ENCODE results near the gene TMEM52. TPM values are rescaled to one million over a fixed set of nuclear protein-coding genes. Genes with fewer than 3 reads are reported as not detected.

Gene TMEM52
- total and polyA plus RNA-seq, 2 of the 13 experiments (the other 11 are each of a cell fraction or from before 2014, with no cell fraction given): 13.2 to 18.7 TPM

DNA sequence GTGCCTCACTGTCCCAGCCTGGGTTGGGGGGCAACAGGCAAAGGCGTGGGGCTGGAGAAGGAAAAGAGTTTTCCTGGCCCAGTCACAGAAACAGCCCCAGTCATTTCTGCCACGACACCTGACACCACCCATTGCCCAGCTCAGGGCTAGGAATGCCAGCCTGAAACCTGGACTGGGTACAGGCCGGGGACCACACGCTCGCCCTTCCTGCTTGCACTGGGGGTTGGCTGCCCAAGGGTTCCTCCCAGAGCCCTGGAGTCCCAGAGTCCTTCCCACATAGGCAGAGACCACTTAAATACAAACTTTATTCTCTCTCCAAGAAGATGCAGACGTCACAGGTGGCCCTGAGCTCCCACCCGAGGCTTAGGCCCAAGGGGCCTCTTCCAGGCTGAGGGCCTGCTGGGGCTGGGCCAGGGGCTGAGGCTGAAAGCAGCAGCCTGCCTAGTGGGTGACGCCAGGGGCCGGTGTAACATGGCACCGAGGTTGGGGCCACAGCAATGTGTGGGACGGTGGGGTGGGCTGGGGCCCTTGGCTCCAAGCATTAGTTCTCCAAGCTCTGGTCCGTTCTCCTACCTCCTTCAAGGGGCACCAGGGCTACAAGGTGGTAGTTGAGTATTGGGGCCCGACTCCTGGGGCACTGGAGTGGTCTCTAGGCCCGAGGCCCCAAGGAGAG lies 1.6 kb downstream of the TMEM52 start:
- Histone ChIP-seq H3K79me2 (ENCODE audit: insufficient read depth, low read length) (no peaks in the 10 kb centered on the region), H3K9me3 (ENCODE audit: low read length) (no peaks in the 10 kb centered on the region), H3K36me3 (replicated peaks in 1 of 2; ENCODE audit: control insufficient read depth in 1 of 2, insufficient read depth in 2 of 2, low read length in 2 of 2) (no peaks in the 10 kb centered on the region), H3K27me3 (ENCODE audit: control insufficient read depth in 1 of 2, insufficient read depth in 2 of 2, low read length in 2 of 2) (peaks cover 5 to 17% of the 10 kb centered on the region in 2 experiments; a peak in 4 of 5 replicates), H2AFZ (ENCODE audit: low read length) (no peak overlapping the region), H4K20me1 (ENCODE audit: insufficient read depth, low read length) (no peaks in the 10 kb centered on the region), H3K9ac (ENCODE audit: insufficient read depth, low read depth, low read length) (no peak overlapping the region), H3K4me1 (ENCODE audit: insufficient read depth, low read length) (peaks cover 60% of the 10 kb centered on the region), H3K27ac (ENCODE audit: extremely low read length, insufficient read depth, low read length) (no peak overlapping the region), H3K4me3 (replicated peaks in 1 of 3; ENCODE audit: insufficient read depth in 1 of 3, low read depth in 2 of 3, low read length in 3 of 3) (no peak overlapping the region), H3K4me2 (ENCODE audit: low read depth, low read length) (no peak overlapping the region)
- ATAC-seq (no peak), DNase-seq (ENCODE audit: low spot score) (no peak), FAIRE-seq (no peak)
- in situ Hi-C loops (cut with HindIII; ENCODE audit: extremely low pct_ligation_motif_present, low pct_unique_long_range_greater_than_20kb) (no loop called here), intact Hi-C loops (cut with micrococcal nuclease; ENCODE audit: unreplicated experiment) (no loop called here)
- CTCF ChIA-PET (ENCODE audit: low intra/inter-chr PET ratio, low total read pairs): no interaction called here
- TF ChIP-seq ZNF772 (CRISPR knock-in tag; IDR thresholded peaks at IDR 0.05): no peak
- TF ChIP-seq ZNF678 (CRISPR knock-in tag; IDR thresholded peaks at IDR 0.05): no peak
- no peak for TF ChIP-seq ZC3H13 (CRISPR knock-in tag; IDR thresholded peaks at IDR 0.05)
- no peak for TF ChIP-seq ZNF660 (CRISPR knock-in tag; IDR thresholded peaks at IDR 0.05; ENCODE audit: borderline replicate concordance, low read depth)
- TF ChIP-seq, protein P1, sequence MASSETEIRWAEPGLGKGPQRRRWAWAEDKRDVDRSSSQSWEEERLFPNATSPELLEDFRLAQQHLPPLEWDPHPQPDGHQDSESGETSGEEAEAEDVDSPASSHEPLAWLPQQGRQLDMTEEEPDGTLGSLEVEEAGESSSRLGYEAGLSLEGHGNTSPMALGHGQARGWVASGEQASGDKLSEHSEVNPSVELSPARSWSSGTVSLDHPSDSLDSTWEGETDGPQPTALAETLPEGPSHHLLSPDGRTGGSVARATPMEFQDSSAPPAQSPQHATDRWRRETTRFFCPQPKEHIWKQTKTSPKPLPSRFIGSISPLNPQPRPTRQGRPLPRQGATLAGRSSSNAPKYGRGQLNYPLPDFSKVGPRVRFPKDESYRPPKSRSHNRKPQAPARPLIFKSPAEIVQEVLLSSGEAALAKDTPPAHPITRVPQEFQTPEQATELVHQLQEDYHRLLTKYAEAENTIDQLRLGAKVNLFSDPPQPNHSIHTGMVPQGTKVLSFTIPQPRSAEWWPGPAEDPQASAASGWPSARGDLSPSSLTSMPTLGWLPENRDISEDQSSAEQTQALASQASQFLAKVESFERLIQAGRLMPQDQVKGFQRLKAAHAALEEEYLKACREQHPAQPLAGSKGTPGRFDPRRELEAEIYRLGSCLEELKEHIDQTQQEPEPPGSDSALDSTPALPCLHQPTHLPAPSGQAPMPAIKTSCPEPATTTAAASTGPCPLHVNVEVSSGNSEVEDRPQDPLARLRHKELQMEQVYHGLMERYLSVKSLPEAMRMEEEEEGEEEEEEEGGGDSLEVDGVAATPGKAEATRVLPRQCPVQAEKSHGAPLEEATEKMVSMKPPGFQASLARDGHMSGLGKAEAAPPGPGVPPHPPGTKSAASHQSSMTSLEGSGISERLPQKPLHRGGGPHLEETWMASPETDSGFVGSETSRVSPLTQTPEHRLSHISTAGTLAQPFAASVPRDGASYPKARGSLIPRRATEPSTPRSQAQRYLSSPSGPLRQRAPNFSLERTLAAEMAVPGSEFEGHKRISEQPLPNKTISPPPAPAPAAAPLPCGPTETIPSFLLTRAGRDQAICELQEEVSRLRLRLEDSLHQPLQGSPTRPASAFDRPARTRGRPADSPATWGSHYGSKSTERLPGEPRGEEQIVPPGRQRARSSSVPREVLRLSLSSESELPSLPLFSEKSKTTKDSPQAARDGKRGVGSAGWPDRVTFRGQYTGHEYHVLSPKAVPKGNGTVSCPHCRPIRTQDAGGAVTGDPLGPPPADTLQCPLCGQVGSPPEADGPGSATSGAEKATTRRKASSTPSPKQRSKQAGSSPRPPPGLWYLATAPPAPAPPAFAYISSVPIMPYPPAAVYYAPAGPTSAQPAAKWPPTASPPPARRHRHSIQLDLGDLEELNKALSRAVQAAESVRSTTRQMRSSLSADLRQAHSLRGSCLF (CRISPR knock-in tag; IDR thresholded peaks at IDR 0.05; ENCODE audit: borderline replicate concordance): no peak
- TF ChIP-seq SKI (IDR thresholded peaks at IDR 0.05; ENCODE audit: partially characterized antibody): no peak
- no peak for TF ChIP-seq MIER2 (CRISPR knock-in tag; IDR thresholded peaks at IDR 0.05)
- TF ChIP-seq SIN3B (IDR thresholded peaks at IDR 0.05; ENCODE audit: low read length): no peak
- no peak for TF ChIP-seq THAP11 (CRISPR knock-in tag; IDR thresholded peaks at IDR 0.05)
- TF ChIP-seq ZFP37 (CRISPR knock-in tag; IDR thresholded peaks at IDR 0.05; ENCODE audit: borderline replicate concordance): no peak
- WGBS (ENCODE audit: low lambda C conversion rate): 97% methylated on average over 10 of the region's 14 CpGs
- TSS peak; percentile 76 for BruUV-seq (replicated peaks)
- POLR2A ChIA-PET: interaction anchor here (1.1 kb wide), 1 partner anchor 9 kb away, joined by 3 read pairs; no protein-coding TSS in a partner anchor
